Measurements from ENCODE around the gene ANKRD44.

ANKRD44 gene

GRCh38 chr2:196949116-196949515 lies 361.5 kb downstream of the ANKRD44 start:
- H3K4me3 ChIP-seq (ENCODE audit: low read length): no peak overlapping the region
- no peak overlapping the region for H3K4me2 ChIP-seq (ENCODE audit: low read length)
- no peaks in the 10 kb centered on the region for H3K9me3 ChIP-seq (replicated peaks; ENCODE audit: low read length)
- H3K27me3 ChIP-seq (ENCODE audit: control insufficient read depth, insufficient read depth, low read length): no peaks in the 10 kb centered on the region
- no peaks in the 10 kb centered on the region for H3K36me3 ChIP-seq (ENCODE audit: insufficient read depth, low read length)
- no peak overlapping the region for H3K9ac ChIP-seq (ENCODE audit: low read depth, low read length)
- H3K4me1 ChIP-seq (ENCODE audit: control insufficient read depth, insufficient read depth, low read length): no peaks in the 10 kb centered on the region

DNA sequence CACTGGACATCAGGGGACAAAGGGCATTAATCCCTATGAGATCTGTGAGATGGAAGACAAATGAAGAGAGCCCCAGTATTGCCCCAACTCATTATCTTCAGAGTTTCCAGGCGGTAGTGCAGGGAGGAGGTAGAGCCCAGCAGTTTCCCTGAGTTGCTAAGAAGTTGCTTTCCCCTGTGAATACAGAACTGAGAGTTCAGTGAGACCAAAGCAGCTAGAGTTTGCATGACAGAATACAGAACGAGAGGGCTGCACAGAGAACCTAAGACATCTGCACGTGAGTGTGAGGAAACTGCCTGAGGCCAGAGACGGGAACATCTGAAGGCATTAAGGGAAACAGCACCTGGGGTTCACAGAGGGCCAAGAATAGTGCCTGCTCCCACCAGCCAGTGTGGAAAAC lies 366.0 kb downstream of the ANKRD44 start:
- Histone ChIP-seq H3K36me3 (ENCODE audit: insufficient read depth, low read length) (no peaks in the 10 kb centered on the region), H3K27me3 (ENCODE audit: control insufficient read depth, insufficient read depth, low read length) (no peaks in the 10 kb centered on the region), H3K4me2 (ENCODE audit: low read length) (no peak overlapping the region), H3K4me1 (ENCODE audit: control insufficient read depth, insufficient read depth, low read length) (no peaks in the 10 kb centered on the region), H3K9me3 (replicated peaks; ENCODE audit: low read length) (no peaks in the 10 kb centered on the region), H3K9ac (ENCODE audit: low read depth, low read length) (no peak overlapping the region), H3K4me3 (ENCODE audit: low read length) (no peak overlapping the region)

DNA sequence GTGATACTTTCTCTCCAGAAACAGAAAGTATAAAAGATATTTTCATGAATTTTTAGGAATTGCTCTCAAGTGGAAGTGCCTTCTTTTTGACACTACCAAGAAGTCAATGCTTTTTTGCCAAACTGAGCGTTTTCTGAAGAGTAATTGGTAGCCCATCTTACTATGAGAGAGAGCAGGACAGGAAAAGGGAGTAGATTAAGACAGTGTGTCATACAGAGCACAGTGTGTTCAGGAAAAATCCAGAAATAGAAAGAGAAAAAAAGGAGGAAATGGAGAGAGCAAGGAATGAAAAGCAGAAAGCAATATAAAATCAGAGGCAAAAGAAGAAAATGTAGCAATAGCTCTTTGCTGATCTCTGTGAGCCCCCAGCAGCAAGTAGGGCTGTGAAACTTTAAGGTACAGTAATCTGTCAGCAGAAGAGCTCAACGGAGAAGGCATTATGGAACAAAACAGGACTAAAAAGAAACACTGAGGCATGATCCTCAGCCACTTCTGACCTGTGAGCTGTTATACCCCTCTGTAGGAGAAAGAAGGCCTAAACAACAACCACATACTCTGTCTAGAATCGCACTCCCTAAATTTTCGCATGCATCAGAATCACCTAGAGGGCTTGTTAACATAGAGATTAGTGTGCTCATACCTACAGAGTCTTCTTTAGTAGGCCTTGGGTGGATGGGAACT lies 369.0 kb downstream of the ANKRD44 start:
- Histone ChIP-seq H3K27me3 (ENCODE audit: control insufficient read depth, insufficient read depth, low read length) (no peaks in the 10 kb centered on the region), H3K4me1 (ENCODE audit: control insufficient read depth, insufficient read depth, low read length) (no peaks in the 10 kb centered on the region), H3K9me3 (replicated peaks; ENCODE audit: low read length) (no peaks in the 10 kb centered on the region), H3K4me3 (ENCODE audit: low read length) (no peak overlapping the region), H3K9ac (ENCODE audit: low read depth, low read length) (no peak overlapping the region), H3K36me3 (ENCODE audit: insufficient read depth, low read length) (no peaks in the 10 kb centered on the region), H3K4me2 (ENCODE audit: low read length) (no peak overlapping the region)

DNA sequence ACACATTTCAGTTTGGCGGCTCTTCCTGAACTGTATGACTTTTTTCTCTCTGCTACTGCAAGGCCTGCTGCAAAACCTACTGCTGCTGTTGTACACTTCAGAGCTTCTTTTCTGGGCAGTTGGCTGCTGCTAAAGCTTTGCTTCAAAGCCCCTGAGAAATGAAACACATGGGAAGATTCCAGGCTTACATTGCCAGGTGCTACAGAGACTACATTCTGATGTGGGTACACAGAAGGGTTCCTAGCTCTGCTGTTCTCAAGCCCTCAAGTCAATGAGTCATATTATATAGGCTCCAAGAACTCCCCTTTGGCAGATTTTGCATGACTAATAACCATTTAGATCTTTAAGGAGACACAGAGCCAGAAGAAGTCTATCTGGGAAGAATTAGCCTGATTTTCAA lies 371.2 kb downstream of the ANKRD44 start:
- no peak overlapping the region for H3K4me2 ChIP-seq (ENCODE audit: low read length)
- no peak overlapping the region for H3K9ac ChIP-seq (ENCODE audit: low read depth, low read length)
- H3K27me3 ChIP-seq (ENCODE audit: control insufficient read depth, insufficient read depth, low read length): no peaks in the 10 kb centered on the region
- H3K36me3 ChIP-seq (ENCODE audit: insufficient read depth, low read length): no peaks in the 10 kb centered on the region
- no peaks in the 10 kb centered on the region for H3K9me3 ChIP-seq (replicated peaks; ENCODE audit: low read length)
- H3K4me3 ChIP-seq (ENCODE audit: low read length): no peak overlapping the region
- no peaks in the 10 kb centered on the region for H3K4me1 ChIP-seq (ENCODE audit: control insufficient read depth, insufficient read depth, low read length)
